GM19455 (cell line): ENCODE data around the gene ARPC5L.
A peak's percentile ranks its signal among the peaks of the same experiment; 100 is the strongest.

Experiments used
- ATAC-seq: cut with Tn5 transposase; IDR thresholded peaks from one replicate; pipeline ENCODE4 v1.9.1; 2021; ENCODE audit not compliant: unreplicated experiment

Gene ARPC5L

DNA sequence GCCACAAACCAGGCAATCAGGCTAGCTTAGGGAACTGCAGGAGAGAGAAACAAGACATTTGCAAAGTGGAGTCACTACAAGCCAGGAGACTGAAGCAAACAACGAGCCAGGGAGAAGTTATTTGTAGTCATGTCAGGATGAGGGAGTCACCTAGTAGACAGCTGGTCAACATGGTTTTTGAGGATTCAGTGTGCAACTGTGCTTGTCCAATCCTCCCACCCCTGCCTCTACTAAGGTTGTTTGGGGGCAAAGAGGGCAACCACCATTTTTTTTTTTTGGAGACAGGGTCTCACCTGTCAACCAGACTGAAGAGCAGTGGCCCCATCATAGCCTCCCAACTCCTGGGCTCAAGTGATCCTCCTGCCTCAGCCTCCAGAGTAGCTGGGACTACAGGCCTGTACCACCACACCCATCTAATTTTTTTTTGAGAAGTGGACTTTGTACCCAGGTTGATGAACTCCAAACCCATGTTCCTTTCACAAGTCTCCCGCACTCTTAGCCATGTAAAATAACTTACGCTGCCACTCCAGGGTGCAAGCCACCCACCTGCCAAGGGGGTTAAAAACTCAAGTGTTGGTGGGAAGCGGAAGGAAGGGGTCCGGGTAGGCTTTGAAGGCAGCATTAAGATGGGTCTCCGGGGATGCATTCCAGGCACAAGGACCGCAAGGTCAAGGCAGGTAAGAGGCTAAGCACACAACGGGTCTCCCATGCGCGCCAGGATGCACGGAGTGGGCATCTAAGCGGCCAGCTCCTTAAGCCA lies 1.2 kb upstream of the ARPC5L start:
- no peak for ATAC-seq

DNA sequence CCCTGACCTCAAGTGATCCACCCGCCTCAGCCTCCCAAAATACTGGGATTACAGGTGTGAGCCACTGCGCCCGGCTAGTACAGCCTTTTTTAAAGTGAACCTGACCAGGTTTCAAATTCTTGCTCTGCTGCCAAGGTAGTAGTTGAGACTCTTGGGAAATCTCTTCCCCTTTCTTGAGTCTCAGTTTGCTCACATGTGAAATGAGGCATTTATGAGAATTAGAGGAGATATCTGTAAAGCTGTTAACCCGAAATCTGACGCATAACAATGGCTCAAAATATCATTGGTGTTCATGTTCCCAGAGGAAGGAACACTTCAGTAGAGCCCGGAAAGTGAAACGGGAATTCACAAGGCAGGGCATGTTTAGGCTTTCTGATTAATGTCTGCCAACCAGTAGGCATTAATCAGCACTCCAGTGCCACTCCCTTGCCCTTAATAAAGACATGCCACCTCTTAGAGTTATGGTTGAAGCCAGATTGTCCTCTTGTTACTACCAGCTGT lies 1.5 kb downstream of the ARPC5L start:
- no peak for ATAC-seq

DNA sequence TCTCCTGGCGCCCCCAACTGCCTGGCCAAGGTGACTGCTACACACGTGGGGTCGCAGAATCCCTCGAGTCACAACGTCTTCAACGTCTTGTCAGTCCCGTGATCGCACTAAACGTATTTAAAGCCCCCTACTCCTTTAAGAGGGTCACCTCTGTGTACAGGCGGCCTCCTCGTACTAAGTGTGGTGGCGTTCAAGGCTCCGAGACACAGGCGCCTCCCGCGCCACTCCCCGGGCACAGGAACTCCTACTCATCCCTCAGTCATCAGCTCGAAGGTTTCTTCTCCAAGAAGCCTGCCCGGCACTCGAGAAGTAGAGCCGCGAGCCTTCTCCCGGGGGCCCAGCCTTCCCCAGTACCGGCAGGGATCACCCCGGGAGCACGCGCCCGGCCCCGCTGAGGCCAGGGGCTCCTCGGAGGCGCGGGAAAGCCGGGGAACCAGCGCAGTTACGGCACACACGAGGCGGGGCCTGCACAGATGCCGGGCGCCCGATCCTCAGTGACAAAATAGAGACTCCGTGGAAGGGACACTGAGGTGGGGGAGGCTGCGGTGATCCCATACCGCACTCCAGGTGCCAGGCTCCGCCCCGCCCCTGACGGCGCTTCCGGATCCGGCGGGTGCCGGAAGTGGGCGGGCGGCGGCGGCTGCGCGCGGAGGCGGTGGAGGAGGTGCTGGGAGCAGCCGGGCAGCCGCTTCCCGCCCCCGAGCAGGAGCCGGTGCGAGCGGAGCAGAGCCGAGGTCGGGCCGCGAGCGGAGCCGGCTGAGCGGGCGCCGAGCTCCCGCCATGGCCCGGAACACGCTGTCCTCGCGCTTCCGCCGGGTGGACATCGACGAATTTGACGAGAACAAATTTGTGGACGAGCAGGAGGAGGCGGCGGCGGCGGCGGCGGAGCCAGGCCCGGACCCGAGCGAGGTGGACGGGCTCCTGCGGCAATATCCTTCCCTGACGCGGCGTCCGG lies 6.9 kb downstream of the ARPC5L start:
- ATAC-seq, result peak; percentile 41

DNA sequence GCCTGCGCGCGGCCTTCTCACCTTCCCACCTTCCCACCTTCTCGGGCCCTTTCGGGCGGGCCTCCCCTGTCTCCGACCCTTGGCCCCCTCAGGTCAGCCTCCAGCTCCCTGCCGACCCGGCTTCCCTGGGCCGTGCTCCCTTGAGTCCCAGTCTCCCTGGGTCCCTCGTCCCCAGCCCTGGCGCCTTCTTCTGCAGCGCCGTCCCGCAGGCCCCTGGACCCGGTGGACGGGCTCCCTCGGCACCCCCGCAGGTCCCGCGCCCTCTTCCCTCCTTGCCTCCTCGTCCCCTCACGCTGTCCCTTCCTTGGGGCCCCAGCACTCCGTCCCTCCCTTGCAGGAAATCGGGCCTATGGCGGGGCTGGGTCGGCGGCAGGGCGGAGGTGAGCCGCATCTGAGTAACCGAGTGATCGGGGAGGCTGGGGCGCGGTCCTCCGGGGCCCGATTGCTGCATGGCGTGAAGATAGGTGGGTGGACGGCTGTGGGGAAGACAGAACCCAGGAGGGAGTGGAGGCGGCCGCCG lies 7.6 kb downstream of the ARPC5L start:
- no peak for ATAC-seq

- no peak for ATAC-seq
Observed at GRCh38 chr9:124869986-124870560, 8.1 kb downstream of the ARPC5L start.

- no peak for ATAC-seq
Observed at GRCh38 chr9:124870723-124871122, 8.8 kb downstream of the ARPC5L start.

GRCh38 chr9:124871156-124871561 lies 9.2 kb downstream of the ARPC5L start:
- ATAC-seq, result no peak

GRCh38 chr9:124873664-124874063 lies 11.7 kb downstream of the ARPC5L start:
- ATAC-seq, result no peak

GRCh38 chr9:124875501-124875900 lies 13.6 kb downstream of the ARPC5L start:
- ATAC-seq, result no peak

DNA sequence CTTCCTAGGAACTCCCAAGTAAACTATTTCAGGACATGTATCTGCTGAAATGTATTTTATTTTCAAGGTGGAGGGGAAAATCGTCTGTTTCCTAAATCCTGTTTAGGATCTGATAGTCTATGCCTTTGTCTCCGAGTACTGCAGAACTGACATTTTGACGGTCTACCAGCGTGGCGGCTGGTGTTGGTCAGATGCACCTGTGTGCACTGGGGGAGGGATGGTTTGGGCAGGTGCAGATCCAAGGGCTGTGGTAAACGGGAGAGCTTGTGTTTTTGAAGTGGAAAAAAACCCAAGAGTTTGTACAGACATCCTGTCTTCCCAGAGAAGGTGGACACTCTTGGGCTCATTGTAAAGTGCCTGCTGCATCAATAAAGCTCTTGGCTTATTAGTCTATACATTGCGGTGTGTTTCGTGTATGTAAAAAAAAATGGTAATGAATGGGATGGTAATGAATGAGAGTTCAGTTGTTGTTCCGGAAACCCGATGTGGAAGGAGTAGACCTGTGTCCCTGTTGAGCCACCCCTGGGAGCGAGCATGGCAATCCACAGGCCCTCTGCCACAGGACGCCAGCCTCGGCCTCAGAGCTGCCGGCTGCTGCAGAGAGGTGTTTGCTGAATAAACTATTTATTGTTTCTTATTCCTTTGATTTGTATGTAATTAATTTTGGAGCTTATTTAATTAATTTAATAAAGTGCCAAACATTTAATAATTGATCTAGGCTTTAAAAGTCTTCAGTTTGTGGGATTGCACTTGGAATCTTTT lies 15.3 kb downstream of the ARPC5L start:
- no peak for ATAC-seq

DNA sequence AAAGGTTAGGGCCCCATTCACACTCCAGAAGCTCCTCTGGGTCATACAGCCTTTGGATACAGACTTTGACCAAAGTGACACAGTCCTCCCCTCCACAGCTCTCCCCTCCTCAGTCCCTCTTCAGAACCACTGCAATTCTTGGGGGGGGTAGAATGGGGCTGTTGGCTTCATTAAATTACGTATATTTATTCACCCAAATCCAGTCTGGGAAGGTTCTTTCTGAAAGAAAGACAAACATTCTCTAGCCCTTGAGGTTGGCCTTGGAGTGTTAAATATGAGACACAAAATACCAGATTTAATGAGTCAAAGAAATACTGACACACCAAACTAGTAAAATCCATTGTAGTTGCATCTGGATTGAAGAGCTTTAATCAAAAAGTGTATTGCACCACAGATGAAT lies 16.1 kb downstream of the ARPC5L start:
- ATAC-seq, result no peak

GRCh38 chr9:124878518-124878917 lies 16.6 kb downstream of the ARPC5L start:
- no peak for ATAC-seq

DNA sequence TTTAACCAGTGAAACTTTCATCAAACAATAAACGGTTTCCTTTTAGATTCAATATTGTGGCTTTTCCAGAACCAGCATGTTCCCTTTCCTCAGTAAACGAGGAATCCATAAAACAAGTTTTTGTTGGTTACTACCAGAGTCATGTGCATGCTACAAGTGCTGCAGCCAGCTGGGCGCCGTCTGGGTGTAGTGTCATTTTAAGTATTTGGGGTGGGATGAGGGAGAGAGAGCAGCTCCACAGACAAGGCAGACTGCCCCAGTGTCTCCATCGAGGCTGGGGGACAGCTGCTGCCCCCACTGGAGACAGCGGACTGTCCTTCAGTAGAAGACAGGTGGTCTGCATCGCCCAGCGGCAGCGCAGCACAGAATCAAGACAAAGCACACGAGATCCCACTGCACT lies 17.3 kb downstream of the ARPC5L start:
- no peak for ATAC-seq

DNA sequence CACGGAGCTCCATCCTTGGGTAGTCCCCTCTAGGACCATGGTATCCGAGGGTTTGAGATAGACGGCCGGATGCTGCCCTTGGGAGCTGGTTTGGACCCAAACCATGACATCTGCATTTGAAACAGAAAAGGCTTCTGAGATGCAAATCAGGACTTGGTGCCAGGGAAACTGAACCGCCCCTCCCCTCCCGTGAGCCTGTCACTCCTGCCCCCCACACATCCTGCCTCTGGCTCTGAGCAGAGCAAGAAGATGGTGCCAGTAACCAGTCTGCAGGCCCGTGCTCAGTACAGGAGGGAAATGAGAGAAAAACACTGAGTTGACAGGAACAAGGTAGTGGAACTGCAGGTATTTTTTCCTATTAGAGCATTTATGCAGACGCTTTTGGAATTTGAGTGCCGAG lies 18.6 kb downstream of the ARPC5L start:
- no peak for ATAC-seq

- ATAC-seq, result no peak
Observed at GRCh38 chr9:124881138-124881743, 19.3 kb downstream of the ARPC5L start.

- ATAC-seq, result no peak
Observed at GRCh38 chr9:124882231-124882630, 20.3 kb downstream of the ARPC5L start.

- ATAC-seq, result no peak
Observed at GRCh38 chr9:124884376-124884775, 22.4 kb downstream of the ARPC5L start.

DNA sequence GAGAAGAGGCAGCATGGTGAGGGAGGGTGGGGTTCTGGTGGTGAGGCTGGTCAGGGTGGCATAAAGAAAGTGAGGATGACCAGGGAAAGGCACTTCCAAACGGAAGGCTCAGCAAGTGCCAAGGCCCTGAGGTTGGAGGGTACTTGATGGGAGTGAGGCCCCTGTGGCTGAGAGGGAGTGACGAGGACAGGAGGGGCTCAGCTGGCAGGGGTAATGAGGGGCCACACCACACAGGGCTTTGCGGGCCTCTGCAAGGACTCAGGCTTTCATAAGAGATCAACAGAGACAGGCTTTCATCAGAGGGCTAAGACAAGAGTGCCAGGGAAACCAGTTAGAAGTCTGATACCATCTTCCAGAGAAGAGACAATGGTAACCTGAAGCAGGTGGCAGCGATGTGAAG lies 23.6 kb downstream of the ARPC5L start:
- ATAC-seq, result no peak

DNA sequence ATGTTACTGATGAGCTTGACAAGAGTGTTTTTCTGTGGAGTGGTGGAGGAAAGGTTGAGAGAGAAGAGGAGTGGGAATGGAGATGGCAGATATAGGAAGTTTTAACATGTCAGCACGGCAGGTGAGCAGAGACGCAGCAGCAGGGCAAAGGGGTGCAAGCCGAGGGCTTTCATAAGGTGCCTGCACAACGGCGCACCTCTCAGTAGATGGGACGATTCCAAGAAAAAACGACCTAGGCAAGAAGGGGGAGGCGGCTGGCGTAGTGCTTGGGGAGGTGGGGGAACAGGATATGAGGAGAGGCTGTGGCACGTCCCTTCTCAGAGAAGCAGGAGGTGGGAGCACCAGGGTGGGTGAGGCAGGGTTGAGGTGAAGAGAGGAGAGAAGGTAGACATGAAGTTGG lies 24.5 kb downstream of the ARPC5L start:
- ATAC-seq, result no peak

DNA sequence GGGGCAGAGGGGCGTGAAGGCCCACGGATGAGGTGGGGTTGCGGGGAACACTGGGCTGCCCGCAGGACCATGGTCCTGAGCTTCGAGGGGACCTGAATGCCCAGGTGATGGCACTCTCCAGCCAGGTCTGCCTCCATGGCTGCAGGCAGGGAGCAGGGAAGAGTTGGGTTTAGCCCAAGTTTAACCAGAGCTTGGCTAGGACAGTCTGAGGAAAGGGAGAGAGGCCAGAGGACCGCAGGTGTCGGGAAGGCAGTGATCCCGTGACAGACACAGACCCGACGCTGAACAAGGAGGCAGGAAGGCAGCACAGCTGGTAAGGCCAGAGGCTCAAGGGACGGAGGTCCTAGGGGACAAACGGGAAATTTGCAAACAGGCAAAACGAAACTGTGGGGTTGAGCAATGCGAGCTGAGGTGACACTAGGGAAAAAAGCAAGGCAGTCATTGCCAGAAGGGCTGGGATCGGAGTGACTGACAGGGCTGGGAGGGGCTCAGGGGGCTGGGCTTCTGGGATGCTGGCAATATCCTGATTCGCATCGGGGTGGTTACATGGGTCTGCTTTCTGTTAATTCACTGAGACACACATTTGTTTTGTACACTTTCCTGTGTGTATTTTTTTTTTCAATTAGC lies 25.0 kb downstream of the ARPC5L start:
- no peak for ATAC-seq
